WTC11 (cell line): ENCODE measurements around the gene NBEA. TPM values are rescaled to one million over a fixed set of nuclear protein-coding genes. Genes with fewer than 3 reads are reported as not detected.

Experiments
- ATAC-seq: fragments of 200-7000 bp; cut with Tn5 transposase; 2 replicates; pipeline ENCODE4 v1.10.0; 2021; ENCODE audit warnings: mild to moderate bottlenecking, moderate library complexity
- CTCF ChIA-PET: fragments of 300-600 bp; sonication (Branson Sonifier 250); formaldehyde crosslinking; loops from one replicate; lab custom pipeline; 2021; ENCODE audit warnings: antibody characterized with exemption; lab: Charles Lee
- POLR2A ChIA-PET: fragments of 350-600 bp; sonication (Branson Sonifier 250); formaldehyde crosslinking; loops from one replicate; lab custom pipeline; 2021; ENCODE audit warnings: antibody characterized with exemption; lab: Charles Lee
- DNase-seq: peaks from one replicate; pipeline ENCODE4 v3.0.0; 2021; ENCODE audit warnings: low spot score
- H3K27ac Mint-ChIP-seq: 2 replicates; pipeline ENCODE4 v1.8.0; 2021; ENCODE audit warnings: mixed read lengths
- H3K27me3 Mint-ChIP-seq: 2 replicates; pipeline ENCODE4 v1.8.0; 2021; ENCODE audit warnings: low read depth, mild to moderate bottlenecking, moderate library complexity, mixed read lengths
- H3K36me3 Mint-ChIP-seq: 2 replicates; pipeline ENCODE4 v1.8.0; 2021; ENCODE audit warnings: mixed read lengths
- H3K4me1 Mint-ChIP-seq: 2 replicates; pipeline ENCODE4 v1.8.0; 2022; ENCODE audit warnings: mixed read lengths
- H3K4me3 Mint-ChIP-seq: 2 replicates; pipeline ENCODE4 v1.8.0; 2021; ENCODE audit warnings: mild to moderate bottlenecking, moderate library complexity, mixed read lengths
- H3K9me3 Mint-ChIP-seq: 2 replicates; pipeline ENCODE4 v1.8.0; 2021; ENCODE audit warnings: mixed read lengths
- GRHL2 ChIP-seq: fragments of 250-450 bp; sonication (Bioruptor Pico); IDR thresholded peaks from 2 replicates; pipeline ENCODE4 v1.8.0; 2022; ENCODE audit warnings: mild to moderate bottlenecking, moderate library complexity; ENCODE audit not compliant: insufficient replicate concordance, severe bottlenecking
- IRF2 ChIP-seq: sonication (generic); formaldehyde crosslinking; IDR thresholded peaks from 2 replicates; pipeline ENCODE4 v1.8.0; 2022; ENCODE audit warnings: low read depth, missing genetic modification reagents, borderline replicate concordance
- KAT7 ChIP-seq: sonication (generic); formaldehyde crosslinking; IDR thresholded peaks from 2 replicates; pipeline ENCODE4 v1.8.1; 2023; ENCODE audit warnings: missing genetic modification reagents, mild to moderate bottlenecking, borderline replicate concordance
- NFYB ChIP-seq: sonication (generic); formaldehyde crosslinking; conservative IDR thresholded peaks from 2 replicates; pipeline ENCODE4 v1.8.0; 2022; ENCODE audit warnings: low read depth, missing genetic modification reagents
- NR1H2 ChIP-seq: sonication (generic); formaldehyde crosslinking; IDR thresholded peaks from 2 replicates; pipeline ENCODE4 v1.9.0; 2021; ENCODE audit warnings: mild to moderate bottlenecking, moderate library complexity, missing genetic modification reagents
- OVOL2 ChIP-seq: fragments of 250-450 bp; sonication (Bioruptor Pico); IDR thresholded peaks from 2 replicates; pipeline ENCODE4 v1.9.0; 2021; ENCODE audit warnings: mild to moderate bottlenecking, borderline replicate concordance
- PRRX2 ChIP-seq: fragments of 250-450 bp; sonication (Bioruptor Pico); IDR thresholded peaks from 2 replicates; pipeline ENCODE4 v1.8.0; 2021; ENCODE audit warnings: mild to moderate bottlenecking
- RELA ChIP-seq: sonication (generic); formaldehyde crosslinking; IDR thresholded peaks from 2 replicates; pipeline ENCODE4 v1.8.1; 2022; ENCODE audit warnings: missing genetic modification reagents, mild to moderate bottlenecking, borderline replicate concordance
- SMAD3 ChIP-seq: sonication (generic); formaldehyde crosslinking; IDR thresholded peaks from 2 replicates; pipeline ENCODE4 v1.8.0; 2022; ENCODE audit warnings: missing genetic modification reagents, mild to moderate bottlenecking, borderline replicate concordance
- SOX15 ChIP-seq: fragments of 250-450 bp; sonication (Bioruptor Pico); IDR thresholded peaks from 2 replicates; pipeline ENCODE4 v1.9.0; 2021; ENCODE audit warnings: mild to moderate bottlenecking
- ZNF317 ChIP-seq: sonication (generic); formaldehyde crosslinking; IDR thresholded peaks from 2 replicates; pipeline ENCODE4 v1.8.1; 2023; ENCODE audit warnings: low read depth, mild to moderate bottlenecking, moderate library complexity, missing genetic modification reagents, borderline replicate concordance
- total RNA-seq: library from RNA; stranded (reverse); gene quantifications from 3 replicates; pipeline ENCODE4 v1.2.3, GENCODE V29; 2021
- TF ChIP-seq, protein P1 (sequence below): sonication (generic); formaldehyde crosslinking; conservative IDR thresholded peaks from 2 replicates; pipeline ENCODE4 v1.8.1; 2023; ENCODE audit warnings: mild to moderate bottlenecking, low read depth, missing genetic modification reagents, moderate library complexity
- TF ChIP-seq, protein P2 (sequence below): sonication (generic); formaldehyde crosslinking; conservative IDR thresholded peaks from 2 replicates; pipeline ENCODE4 v1.8.1; 2022; ENCODE audit warnings: mild to moderate bottlenecking, missing genetic modification reagents
- TF ChIP-seq, protein P3 (sequence below): sonication (generic); formaldehyde crosslinking; IDR thresholded peaks from 2 replicates; pipeline ENCODE4 v1.8.1; 2022; ENCODE audit warnings: low read depth, missing genetic modification reagents, borderline replicate concordance
- TF ChIP-seq, protein P4 (sequence below): sonication (generic); formaldehyde crosslinking; IDR thresholded peaks from 2 replicates; pipeline ENCODE4 v1.8.0; 2022; ENCODE audit warnings: mild to moderate bottlenecking, missing genetic modification reagents
- TF ChIP-seq, protein P5 (sequence below): fragments of 250-450 bp; sonication (Bioruptor Pico); IDR thresholded peaks from 2 replicates; pipeline ENCODE4 v1.9.0; 2021; ENCODE audit warnings: mild to moderate bottlenecking, borderline replicate concordance
- TF ChIP-seq, protein P6 (sequence below): sonication (generic); formaldehyde crosslinking; IDR thresholded peaks from 2 replicates; pipeline ENCODE4 v1.8.1; 2022; ENCODE audit warnings: low read depth, mild to moderate bottlenecking, moderate library complexity, missing genetic modification reagents, borderline replicate concordance

The NBEA gene
- total RNA-seq, 1 experiment from 2014 or later = 20.9 TPM

DNA sequence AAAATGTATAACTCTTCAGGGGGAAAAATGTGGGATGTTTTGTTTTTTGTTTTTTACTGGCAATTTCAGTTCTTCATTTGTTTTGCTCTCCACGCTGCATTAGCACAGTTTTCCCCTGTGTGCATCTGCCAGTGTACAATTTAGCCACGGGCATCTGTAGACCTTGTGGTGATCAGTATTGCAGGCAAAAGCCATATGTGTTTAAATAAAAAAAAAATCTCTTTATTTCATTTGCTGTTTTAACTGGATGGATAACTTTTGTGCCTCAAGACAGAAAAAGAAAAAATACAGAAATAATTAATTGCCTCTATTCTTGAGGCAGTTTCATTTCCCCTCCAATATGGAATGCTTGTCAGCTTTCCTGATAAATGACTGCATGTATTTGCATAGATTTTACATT lies 542.3 kb downstream of the NBEA start (continued):
- TF ChIP-seq, protein P1, sequence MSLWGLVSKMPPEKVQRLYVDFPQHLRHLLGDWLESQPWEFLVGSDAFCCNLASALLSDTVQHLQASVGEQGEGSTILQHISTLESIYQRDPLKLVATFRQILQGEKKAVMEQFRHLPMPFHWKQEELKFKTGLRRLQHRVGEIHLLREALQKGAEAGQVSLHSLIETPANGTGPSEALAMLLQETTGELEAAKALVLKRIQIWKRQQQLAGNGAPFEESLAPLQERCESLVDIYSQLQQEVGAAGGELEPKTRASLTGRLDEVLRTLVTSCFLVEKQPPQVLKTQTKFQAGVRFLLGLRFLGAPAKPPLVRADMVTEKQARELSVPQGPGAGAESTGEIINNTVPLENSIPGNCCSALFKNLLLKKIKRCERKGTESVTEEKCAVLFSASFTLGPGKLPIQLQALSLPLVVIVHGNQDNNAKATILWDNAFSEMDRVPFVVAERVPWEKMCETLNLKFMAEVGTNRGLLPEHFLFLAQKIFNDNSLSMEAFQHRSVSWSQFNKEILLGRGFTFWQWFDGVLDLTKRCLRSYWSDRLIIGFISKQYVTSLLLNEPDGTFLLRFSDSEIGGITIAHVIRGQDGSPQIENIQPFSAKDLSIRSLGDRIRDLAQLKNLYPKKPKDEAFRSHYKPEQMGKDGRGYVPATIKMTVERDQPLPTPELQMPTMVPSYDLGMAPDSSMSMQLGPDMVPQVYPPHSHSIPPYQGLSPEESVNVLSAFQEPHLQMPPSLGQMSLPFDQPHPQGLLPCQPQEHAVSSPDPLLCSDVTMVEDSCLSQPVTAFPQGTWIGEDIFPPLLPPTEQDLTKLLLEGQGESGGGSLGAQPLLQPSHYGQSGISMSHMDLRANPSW (CRISPR knock-in tag) = no peak
- no peak for TF ChIP-seq RELA

DNA sequence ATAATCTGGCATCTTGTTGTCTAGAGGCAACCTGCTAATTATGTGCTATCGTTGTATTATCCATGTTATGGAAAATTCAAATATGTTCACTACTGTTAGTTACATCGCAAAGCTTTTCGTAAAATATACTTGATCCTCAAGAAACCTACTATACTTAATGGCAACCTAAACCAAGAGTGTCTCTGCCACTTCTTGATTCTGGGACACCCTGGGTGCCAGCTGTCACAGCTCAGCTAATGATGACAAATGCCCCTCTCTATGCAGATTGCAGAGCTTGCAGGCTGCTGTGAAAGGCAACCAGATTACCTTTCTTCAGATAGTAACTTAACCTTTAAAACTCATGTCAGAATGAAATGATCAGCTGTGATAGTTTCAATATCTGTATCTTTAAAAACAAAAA lies 543.4 kb downstream of the NBEA start:
- TF ChIP-seq OVOL2 (CRISPR knock-in tag) (no peak), ZNF317 (no peak), NFYB (CRISPR knock-in tag) (no peak), GRHL2 (CRISPR knock-in tag) (no peak), IRF2 (no peak), SMAD3 (no peak), NR1H2 (CRISPR knock-in tag) (no peak), SOX15 (no peak), KAT7 (CRISPR knock-in tag) (no peak), PRRX2 (CRISPR knock-in tag) (no peak)
- TF ChIP-seq, protein P2, sequence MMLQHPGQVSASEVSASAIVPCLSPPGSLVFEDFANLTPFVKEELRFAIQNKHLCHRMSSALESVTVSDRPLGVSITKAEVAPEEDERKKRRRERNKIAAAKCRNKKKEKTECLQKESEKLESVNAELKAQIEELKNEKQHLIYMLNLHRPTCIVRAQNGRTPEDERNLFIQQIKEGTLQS = no peak
- TF ChIP-seq, protein P1 (CRISPR knock-in tag) = no peak
- TF ChIP-seq, protein P3, sequence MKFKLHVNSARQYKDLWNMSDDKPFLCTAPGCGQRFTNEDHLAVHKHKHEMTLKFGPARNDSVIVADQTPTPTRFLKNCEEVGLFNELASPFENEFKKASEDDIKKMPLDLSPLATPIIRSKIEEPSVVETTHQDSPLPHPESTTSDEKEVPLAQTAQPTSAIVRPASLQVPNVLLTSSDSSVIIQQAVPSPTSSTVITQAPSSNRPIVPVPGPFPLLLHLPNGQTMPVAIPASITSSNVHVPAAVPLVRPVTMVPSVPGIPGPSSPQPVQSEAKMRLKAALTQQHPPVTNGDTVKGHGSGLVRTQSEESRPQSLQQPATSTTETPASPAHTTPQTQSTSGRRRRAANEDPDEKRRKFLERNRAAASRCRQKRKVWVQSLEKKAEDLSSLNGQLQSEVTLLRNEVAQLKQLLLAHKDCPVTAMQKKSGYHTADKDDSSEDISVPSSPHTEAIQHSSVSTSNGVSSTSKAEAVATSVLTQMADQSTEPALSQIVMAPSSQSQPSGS (CRISPR knock-in tag) = no peak
- TF ChIP-seq, protein P4, sequence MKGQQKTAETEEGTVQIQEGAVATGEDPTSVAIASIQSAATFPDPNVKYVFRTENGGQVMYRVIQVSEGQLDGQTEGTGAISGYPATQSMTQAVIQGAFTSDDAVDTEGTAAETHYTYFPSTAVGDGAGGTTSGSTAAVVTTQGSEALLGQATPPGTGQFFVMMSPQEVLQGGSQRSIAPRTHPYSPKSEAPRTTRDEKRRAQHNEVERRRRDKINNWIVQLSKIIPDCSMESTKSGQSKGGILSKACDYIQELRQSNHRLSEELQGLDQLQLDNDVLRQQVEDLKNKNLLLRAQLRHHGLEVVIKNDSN (CRISPR knock-in tag) = no peak
- TF ChIP-seq, protein P5, sequence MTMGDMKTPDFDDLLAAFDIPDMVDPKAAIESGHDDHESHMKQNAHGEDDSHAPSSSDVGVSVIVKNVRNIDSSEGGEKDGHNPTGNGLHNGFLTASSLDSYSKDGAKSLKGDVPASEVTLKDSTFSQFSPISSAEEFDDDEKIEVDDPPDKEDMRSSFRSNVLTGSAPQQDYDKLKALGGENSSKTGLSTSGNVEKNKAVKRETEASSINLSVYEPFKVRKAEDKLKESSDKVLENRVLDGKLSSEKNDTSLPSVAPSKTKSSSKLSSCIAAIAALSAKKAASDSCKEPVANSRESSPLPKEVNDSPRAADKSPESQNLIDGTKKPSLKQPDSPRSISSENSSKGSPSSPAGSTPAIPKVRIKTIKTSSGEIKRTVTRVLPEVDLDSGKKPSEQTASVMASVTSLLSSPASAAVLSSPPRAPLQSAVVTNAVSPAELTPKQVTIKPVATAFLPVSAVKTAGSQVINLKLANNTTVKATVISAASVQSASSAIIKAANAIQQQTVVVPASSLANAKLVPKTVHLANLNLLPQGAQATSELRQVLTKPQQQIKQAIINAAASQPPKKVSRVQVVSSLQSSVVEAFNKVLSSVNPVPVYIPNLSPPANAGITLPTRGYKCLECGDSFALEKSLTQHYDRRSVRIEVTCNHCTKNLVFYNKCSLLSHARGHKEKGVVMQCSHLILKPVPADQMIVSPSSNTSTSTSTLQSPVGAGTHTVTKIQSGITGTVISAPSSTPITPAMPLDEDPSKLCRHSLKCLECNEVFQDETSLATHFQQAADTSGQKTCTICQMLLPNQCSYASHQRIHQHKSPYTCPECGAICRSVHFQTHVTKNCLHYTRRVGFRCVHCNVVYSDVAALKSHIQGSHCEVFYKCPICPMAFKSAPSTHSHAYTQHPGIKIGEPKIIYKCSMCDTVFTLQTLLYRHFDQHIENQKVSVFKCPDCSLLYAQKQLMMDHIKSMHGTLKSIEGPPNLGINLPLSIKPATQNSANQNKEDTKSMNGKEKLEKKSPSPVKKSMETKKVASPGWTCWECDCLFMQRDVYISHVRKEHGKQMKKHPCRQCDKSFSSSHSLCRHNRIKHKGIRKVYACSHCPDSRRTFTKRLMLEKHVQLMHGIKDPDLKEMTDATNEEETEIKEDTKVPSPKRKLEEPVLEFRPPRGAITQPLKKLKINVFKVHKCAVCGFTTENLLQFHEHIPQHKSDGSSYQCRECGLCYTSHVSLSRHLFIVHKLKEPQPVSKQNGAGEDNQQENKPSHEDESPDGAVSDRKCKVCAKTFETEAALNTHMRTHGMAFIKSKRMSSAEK (CRISPR knock-in tag) = no peak
- TF ChIP-seq, protein P6, sequence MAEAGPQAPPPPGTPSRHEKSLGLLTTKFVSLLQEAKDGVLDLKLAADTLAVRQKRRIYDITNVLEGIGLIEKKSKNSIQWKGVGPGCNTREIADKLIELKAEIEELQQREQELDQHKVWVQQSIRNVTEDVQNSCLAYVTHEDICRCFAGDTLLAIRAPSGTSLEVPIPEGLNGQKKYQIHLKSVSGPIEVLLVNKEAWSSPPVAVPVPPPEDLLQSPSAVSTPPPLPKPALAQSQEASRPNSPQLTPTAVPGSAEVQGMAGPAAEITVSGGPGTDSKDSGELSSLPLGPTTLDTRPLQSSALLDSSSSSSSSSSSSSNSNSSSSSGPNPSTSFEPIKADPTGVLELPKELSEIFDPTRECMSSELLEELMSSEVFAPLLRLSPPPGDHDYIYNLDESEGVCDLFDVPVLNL (CRISPR knock-in tag) = no peak
- TF ChIP-seq, all 79 proteins: peak for 0
- no peaks in the 10 kb centered on the region for H3K27me3 Mint-ChIP-seq
- no peaks in the 10 kb centered on the region for H3K9me3 Mint-ChIP-seq
- ChIA-PET CTCF (no interaction called here), POLR2A (no interaction called here)
- DNase-seq = no peak
- no peaks in the 10 kb centered on the region for H3K36me3 Mint-ChIP-seq
- H3K27ac Mint-ChIP-seq = no peak overlapping the region
- no peak overlapping the region for H3K4me3 Mint-ChIP-seq
- H3K4me1 Mint-ChIP-seq = no peaks in the 10 kb centered on the region
- ATAC-seq = no peak
